VCaP (cell line): ENCODE data around the gene TNIP3.

Experiments used
- H3K27ac ChIP-seq: fragments of 450-650 bp; 2 replicates; pipeline ENCODE4 v1.5.1; 2017
- TF ChIP-seq, protein P1 (sequence below): fragments of 450-650 bp; conservative IDR thresholded peaks from 2 replicates; pipeline ENCODE4 v1.5.1; 2017; ENCODE audit warnings: mild to moderate bottlenecking, moderate library complexity

TNIP3 gene

DNA sequence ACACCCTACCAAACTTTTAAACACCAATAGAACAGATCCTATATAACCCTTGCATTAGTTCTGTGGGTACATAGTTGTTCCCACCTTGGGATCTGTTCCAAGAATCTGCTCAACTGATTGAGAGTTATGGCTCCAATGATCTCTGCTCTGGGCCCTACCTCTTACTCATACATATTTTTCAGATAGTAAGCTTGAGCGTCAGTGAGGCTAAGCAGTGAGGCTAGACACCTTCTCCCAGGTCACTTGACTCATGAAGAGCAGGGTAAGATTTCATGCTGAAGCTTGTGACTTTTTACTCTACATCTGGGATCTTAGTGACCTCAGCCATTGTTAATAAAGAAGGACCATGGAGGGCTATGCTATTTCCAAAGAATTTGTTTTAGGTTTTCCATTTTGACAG lies 23.1 kb upstream of the TNIP3 start:
- TF ChIP-seq, protein P1, sequence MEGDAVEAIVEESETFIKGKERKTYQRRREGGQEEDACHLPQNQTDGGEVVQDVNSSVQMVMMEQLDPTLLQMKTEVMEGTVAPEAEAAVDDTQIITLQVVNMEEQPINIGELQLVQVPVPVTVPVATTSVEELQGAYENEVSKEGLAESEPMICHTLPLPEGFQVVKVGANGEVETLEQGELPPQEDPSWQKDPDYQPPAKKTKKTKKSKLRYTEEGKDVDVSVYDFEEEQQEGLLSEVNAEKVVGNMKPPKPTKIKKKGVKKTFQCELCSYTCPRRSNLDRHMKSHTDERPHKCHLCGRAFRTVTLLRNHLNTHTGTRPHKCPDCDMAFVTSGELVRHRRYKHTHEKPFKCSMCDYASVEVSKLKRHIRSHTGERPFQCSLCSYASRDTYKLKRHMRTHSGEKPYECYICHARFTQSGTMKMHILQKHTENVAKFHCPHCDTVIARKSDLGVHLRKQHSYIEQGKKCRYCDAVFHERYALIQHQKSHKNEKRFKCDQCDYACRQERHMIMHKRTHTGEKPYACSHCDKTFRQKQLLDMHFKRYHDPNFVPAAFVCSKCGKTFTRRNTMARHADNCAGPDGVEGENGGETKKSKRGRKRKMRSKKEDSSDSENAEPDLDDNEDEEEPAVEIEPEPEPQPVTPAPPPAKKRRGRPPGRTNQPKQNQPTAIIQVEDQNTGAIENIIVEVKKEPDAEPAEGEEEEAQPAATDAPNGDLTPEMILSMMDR, result no peak
- H3K27ac ChIP-seq, result no peak overlapping the region

DNA sequence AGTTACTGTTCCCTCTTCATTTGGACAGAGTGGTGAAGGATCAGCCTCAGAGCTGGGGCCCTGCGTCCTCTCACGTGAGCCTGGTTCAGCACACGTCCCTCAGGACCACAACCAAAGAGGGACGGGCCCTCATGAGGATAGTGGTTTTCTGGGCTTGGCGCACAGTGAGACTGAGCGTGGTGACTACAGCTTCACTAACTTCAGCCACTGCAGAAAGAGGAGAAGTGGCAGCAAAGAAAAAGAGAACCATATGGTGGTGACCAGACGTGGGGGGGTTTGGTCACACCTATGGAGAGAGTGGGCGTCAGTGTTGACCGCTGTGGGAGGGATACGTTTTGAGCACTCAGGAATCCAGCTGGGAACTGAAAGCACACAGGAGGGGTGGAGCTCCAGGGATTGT lies 21.8 kb upstream of the TNIP3 start:
- H3K27ac ChIP-seq, result no peak overlapping the region
- TF ChIP-seq, protein P1, result no peak

DNA sequence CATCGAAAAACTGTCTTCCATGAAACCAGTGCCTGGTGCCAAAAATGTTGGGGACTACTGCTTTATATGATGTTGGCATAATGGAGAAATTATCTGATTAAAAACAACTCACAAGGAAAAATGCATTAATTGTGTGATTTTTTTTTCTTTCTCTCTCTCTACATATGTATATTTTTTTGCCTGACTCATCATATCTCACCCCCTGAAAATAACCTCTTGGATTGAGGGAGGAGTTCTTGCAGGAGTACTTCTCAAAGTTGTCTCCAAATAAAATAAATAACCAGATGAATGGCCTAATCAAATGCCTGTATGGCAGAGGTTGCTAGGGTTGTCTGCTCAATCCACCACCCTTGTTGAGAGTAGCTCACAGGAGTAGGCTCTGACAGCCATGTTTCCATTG lies 19.9 kb upstream of the TNIP3 start:
- no peak overlapping the region for H3K27ac ChIP-seq
- TF ChIP-seq, protein P1, result no peak

DNA sequence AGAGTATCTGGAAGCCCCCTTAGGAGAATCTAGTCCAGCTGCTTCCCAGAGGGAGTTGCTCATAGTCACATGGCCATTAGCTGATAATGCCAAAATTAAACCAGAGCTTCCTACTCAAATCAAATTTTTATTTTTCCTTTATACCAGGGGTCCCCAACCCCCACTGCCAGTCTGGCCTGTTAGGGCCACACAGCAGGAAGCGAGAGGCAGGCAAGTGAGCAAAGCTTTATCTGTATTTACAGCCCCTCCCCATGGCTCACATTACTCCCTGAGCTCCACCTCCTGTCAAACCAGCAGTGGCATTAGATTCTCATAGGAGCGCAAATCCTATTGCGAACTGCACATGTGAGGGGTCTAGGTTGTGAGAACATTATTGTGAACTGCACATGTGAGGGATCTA lies 19.2 kb upstream of the TNIP3 start:
- TF ChIP-seq, protein P1, result no peak
- H3K27ac ChIP-seq, result no peak overlapping the region

DNA sequence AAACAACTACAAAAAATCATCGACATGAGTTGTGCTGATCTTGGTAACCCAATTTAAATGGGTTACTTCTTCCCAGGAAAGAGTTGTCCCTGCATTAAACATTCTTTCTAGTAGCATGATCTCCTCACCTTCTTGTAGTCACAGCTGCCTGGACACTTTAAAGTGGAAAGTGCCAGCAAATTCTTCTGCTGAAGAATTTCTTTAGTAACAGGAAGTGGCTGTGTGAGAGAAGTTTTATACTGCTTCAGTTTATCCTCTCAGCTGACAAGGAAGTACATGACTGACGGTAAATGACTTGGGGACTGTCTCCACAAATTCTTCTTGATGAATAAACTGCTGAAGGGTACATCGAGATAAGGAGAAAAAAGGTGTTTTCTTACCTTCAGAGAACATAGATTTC lies 18.2 kb upstream of the TNIP3 start:
- TF ChIP-seq, protein P1, result no peak
- H3K27ac ChIP-seq, result no peak overlapping the region

DNA sequence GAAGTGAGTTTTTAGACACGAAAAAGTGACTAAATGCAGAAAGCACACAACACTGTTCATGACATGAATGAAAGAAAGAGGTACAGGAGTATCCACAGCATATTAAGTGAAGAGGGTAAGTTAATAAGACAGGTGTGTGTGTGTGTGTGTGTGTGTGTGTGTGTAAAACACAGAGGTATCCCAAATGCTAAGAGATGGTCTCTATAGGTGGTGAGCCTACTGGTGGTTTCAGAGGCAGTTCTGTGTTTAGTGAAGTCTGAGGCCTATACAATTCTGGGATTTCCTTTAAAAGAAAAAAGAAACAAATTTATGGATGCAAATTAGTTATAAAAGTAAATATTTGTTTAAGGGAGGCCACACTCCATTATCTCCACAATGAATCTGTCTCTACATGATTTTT lies 17.4 kb upstream of the TNIP3 start:
- H3K27ac ChIP-seq, result no peak overlapping the region
- TF ChIP-seq, protein P1, result no peak

DNA sequence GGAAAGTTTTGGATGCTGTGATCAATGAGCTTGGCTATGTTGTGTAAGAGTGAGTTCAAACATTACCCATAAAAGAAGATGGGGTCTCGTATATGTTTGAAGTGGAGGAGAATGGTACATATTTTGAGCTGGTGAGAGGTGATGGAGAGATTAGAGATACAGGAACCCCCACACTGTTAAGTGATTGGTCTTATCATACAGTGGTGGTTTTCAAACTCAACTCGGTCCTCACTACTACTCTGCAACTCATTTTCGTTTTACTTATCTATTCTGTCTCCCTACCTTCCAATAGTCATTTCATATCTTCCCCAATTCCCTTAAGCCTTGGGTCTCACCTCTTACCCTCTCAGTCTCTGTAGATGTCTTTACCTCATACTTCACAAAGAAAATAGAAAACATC lies 16.4 kb upstream of the TNIP3 start:
- TF ChIP-seq, protein P1, result no peak
- no peak overlapping the region for H3K27ac ChIP-seq
